ENCODE results near the gene TRIM4. TPM values are rescaled to one million over a fixed set of nuclear protein-coding genes. Genes with fewer than 3 reads are reported as not detected.
"Not testable (repeated sequence)": the region's sequence is repeated elsewhere in the genome, so short reads cannot be mapped to it uniquely, and the experiment has no call there.

TRIM4 gene, protein sequence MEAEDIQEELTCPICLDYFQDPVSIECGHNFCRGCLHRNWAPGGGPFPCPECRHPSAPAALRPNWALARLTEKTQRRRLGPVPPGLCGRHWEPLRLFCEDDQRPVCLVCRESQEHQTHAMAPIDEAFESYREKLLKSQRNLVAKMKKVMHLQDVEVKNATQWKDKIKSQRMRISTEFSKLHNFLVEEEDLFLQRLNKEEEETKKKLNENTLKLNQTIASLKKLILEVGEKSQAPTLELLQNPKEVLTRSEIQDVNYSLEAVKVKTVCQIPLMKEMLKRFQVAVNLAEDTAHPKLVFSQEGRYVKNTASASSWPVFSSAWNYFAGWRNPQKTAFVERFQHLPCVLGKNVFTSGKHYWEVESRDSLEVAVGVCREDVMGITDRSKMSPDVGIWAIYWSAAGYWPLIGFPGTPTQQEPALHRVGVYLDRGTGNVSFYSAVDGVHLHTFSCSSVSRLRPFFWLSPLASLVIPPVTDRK
- total RNA-seq, result 10 to 100 TPM; 22.2 to 29.2 (median 25.2) TPM
- long read RNA-seq, donor 1, transcript TRIM4-201 (6 exons, 3,374 nt), result major isoform, 35 of 47 reads
- long read RNA-seq, donor 1, partial matches to known transcripts, result 2 of 47 reads
- long read RNA-seq, donor 1, other reads (novel, unspliced or antisense), result 7 of 47 reads
- long read RNA-seq, donor 2, transcript TRIM4-201 (6 exons, 3,374 nt), result major isoform, 8 of 17 reads
- long read RNA-seq, donor 2, partial matches to known transcripts, result 4 of 17 reads
- long read RNA-seq, donor 2, other reads (novel, unspliced or antisense), result 3 of 17 reads

DNA sequence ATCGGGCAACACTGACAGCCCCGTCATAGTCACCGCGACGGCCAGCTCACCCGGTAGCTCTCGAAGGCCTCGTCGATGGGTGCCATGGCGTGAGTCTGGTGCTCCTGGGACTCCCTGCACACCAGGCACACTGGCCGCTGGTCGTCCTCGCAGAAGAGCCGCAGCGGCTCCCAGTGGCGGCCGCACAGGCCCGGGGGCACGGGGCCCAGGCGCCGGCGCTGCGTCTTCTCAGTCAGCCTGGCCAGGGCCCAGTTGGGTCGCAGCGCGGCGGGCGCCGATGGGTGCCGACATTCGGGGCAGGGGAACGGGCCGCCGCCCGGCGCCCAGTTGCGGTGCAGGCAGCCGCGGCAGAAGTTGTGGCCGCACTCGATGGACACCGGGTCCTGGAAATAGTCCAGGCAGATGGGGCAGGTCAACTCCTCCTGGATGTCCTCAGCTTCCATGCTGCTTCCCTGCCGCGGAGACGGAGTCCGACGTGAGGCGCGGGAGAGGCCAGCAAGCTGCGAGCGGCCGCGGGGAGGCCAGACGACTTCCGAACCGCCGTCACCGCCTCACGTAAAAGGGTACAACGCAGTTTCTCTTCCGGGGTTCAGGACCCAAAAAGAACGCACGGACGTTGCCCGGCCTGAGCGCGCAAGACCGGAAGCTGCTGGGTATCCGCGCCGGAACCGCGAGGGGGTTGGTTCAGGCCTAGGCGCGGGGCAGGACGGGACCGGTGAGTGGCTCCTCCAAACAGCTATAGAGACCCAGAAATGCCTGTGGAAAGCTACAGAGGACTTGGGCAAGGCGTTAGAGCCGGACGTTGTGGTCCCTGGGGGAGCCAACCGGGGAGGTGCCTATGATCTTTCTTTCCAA, at the start of gene TRIM4:
TSS of gene TRIM4 (minus strand) at position 572 of the 855 bp plus-strand sequence. CDS start at position 443, 129 bp downstream.
- TF ChIP-seq CTCF (IDR thresholded peaks at IDR 0.05), result no peak
- peaks cover 25% of the 10 kb centered on the region for H3K4me1 ChIP-seq (ENCODE audit: low read depth)
- H3K9me3 ChIP-seq, result no peaks in the 10 kb centered on the region
- H3K36me3 ChIP-seq (ENCODE audit: low read depth), result no peaks in the 10 kb centered on the region
- DNase-seq (peak; percentile 91 to 95 (median 93)), ATAC-seq (peak; percentile 99)
- intact Hi-C loops (cut with DNase I, micrococcal nuclease), result no loop called here
- peak within 1 kb of the TSS; percentile 88 for H3K4me3 ChIP-seq

DNA sequence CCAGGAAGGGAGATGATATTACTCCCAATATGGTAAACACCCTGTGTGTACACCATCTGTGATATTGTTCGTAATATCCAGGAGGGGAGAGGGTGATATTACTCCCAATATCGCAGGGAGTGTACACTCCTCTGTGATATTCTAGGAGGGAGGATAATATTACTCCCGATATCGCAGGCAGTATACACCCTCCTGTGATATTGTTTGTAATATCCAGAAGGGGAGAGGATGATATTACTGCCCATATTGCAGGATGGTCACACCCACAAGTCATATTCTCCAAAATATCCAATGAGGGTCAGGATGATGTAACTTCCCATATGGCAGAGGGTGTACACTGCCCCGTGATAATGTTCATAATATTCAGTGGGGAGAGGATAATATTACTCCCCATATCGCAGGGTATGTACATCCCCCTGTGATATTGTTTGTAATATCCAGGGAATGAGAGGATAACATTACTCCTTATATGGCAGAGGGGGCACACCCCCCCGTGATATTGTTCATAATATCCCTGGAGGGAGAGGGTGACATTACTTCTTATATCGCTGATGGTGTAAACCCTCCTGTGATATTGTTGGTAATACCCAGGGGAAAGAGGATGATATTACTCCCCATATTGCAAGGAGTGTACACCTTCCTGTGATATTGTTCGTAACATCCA, 39.4 kb upstream of the TRIM4 start:
- intact Hi-C loops (cut with DNase I, micrococcal nuclease), result no loop called here
- ATAC-seq, result no peak
- no peak for TF ChIP-seq CTCF (IDR thresholded peaks at IDR 0.05)
- no peak for DNase-seq
- H3K9me3 ChIP-seq, result no peaks in the 10 kb centered on the region
- no peak overlapping the region for H3K4me3 ChIP-seq
- H3K36me3 ChIP-seq (ENCODE audit: low read depth), result no peaks in the 10 kb centered on the region
- no peaks in the 10 kb centered on the region for H3K4me1 ChIP-seq (ENCODE audit: low read depth)

- Histone ChIP-seq H3K36me3 (ENCODE audit: low read depth) (no peaks in the 10 kb centered on the region), H3K9me3 (peaks cover 3% of the 10 kb centered on the region), H3K4me1 (ENCODE audit: low read depth) (no peaks in the 10 kb centered on the region), H3K4me3 (no peak overlapping the region)
- intact Hi-C loops (cut with DNase I, micrococcal nuclease), result no loop called here
- DNase-seq (no peak), ATAC-seq (peak; percentile 82)
- TF ChIP-seq CTCF (IDR thresholded peaks at IDR 0.05), result no peak
These were observed 35.9 kb upstream of the TRIM4 start for GRCh38 chr7:99955247-99955646.

DNA sequence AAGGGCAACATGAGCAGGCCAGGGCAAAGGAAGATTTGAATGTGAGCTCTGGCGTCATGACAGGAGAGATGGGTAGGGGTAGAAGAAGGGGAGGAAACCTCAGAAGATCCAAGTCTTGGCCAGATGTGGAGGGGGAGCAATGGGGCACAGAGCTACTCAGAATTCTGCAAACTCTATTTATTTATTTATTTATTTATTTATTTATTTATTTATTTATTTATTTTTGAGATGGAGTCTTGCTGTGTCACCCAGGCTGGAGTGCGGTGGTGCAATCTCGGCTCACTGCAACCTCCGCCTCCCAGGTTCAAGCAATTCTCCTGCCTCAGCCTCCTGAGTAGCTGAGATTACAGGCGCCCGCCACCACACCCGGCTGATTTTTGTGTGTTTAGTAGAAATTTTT, 35.3 kb upstream of the TRIM4 start:
- DNase-seq; H3K36me3 ChIP-seq (ENCODE audit: low read depth); H3K4me3 ChIP-seq; intact Hi-C loops (cut with DNase I, micrococcal nuclease); H3K9me3 ChIP-seq; ATAC-seq; H3K4me1 ChIP-seq (ENCODE audit: low read depth): not testable (repeated sequence)

DNA sequence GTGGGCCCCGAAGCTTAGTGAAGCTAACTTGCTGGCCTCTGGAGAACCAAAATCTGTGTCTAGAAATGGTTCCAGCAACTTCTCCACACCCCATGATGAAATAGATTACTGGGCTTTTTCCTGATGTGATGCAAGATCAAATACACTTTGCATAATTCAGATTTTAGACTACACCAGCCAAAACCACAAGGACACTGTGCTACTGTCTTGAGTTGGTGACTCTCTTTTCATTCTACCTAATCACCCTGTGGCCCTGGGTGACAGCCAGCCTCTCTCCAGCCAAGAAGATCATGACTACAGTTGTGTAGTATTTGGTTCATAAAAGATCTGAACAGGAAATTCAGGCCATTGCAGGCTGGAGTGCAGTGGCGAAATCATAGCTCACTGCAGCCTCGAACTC, 34.3 kb upstream of the TRIM4 start:
- Histone ChIP-seq H3K9me3 (peaks cover 4% of the 10 kb centered on the region), H3K4me3 (no peak overlapping the region), H3K36me3 (ENCODE audit: low read depth) (no peaks in the 10 kb centered on the region), H3K4me1 (ENCODE audit: low read depth) (no peaks in the 10 kb centered on the region)
- TF ChIP-seq CTCF (IDR thresholded peaks at IDR 0.05), result no peak
- intact Hi-C loops (cut with DNase I, micrococcal nuclease), result no loop called here
- peak; percentile 35 for ATAC-seq
- DNase-seq, result no peak

DNA sequence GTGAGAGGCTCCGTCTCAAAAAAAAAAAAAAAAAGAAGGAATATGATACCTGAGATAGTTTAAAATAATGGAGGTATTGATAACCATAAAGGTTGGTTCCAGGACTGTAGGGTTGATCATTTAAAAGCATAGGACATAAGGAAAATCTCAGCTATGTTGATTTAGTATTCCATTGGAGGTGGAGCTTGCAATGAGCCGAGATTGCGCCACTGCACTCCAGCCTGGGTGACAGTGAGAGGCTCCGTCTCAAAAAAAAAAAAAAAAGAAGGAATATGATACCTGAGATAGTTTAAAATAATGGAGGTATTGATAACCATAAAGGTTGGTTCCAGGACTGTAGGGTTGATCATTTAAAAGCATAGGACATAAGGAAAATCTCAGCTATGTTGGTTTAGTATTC, 33.3 kb upstream of the TRIM4 start:
- H3K4me3 ChIP-seq; H3K9me3 ChIP-seq; ATAC-seq; H3K4me1 ChIP-seq (ENCODE audit: low read depth); intact Hi-C loops (cut with DNase I, micrococcal nuclease); DNase-seq; H3K36me3 ChIP-seq (ENCODE audit: low read depth): not testable (repeated sequence)

DNA sequence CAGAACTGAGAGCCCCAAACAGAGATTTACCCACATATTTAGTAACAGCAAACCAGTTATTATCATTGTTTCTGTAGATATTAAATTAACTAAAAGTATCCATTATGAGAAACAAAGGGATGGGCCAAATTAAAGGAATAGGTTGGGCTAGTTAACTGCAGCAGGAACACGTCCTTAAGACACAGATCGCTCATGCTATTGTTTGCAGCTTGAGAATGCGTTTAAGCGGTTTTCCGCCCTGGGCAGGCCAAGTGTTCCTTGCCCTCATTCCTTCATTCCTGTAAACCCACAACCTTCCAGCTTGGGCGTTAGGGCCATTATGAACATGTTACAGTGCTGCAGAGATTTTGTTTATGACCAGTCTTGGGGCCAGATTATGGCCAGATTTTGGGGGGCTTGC, 31.5 kb upstream of the TRIM4 start:
- ATAC-seq; DNase-seq; intact Hi-C loops (cut with DNase I, micrococcal nuclease): not testable (repeated sequence)

More for the DNA sequence above, 31.5 kb upstream of the TRIM4 start:
- H3K4me1 ChIP-seq (ENCODE audit: low read depth); H3K9me3 ChIP-seq; H3K36me3 ChIP-seq (ENCODE audit: low read depth); H3K4me3 ChIP-seq: not testable (repeated sequence)
